ENCODE data around the gene ADRB1.

DNA sequence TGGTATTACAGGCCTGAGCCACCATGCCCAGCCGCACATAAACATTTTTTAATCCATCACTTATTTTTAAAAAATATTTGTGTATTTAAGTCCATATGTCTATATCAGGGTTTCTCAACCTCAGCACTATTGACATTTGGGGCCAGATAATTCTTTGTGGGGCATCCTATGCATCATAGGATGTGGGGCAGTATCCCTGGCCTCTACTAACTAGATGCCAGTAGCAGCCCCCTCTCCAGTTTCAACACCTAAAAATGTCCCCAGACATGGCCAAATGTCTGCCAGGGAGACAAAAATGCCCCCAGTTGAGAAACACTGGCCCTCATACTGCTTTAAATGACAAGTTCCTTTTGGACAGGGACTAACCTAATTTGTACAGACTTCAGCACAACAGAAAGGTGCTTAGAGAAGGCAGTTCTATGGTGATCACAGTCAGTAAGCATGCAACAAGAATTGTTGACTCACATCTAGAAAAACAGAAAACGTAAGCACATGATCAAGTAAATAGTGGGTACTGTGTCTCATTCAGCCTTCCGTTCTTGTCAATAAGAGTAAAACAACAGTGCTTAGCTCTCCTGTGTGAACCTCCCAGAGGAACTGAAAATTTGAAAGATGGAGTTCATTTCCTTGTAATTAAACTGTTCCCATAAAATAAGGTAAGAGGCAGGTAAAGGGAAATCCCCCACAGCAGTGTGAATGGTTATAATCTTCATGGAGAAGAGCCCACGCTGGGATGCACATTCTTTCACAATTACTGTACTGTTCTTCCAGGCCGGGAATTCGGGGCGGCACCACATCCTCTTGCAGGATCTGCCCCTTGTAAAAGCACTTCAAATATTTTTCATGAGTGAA, 17.3 kb upstream of the ADRB1 start:
- TF ChIP-seq, protein P1, sequence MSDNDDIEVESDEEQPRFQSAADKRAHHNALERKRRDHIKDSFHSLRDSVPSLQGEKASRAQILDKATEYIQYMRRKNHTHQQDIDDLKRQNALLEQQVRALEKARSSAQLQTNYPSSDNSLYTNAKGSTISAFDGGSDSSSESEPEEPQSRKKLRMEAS (IDR thresholded peaks at IDR 0.05): no peak
- TF ChIP-seq, protein P2, sequence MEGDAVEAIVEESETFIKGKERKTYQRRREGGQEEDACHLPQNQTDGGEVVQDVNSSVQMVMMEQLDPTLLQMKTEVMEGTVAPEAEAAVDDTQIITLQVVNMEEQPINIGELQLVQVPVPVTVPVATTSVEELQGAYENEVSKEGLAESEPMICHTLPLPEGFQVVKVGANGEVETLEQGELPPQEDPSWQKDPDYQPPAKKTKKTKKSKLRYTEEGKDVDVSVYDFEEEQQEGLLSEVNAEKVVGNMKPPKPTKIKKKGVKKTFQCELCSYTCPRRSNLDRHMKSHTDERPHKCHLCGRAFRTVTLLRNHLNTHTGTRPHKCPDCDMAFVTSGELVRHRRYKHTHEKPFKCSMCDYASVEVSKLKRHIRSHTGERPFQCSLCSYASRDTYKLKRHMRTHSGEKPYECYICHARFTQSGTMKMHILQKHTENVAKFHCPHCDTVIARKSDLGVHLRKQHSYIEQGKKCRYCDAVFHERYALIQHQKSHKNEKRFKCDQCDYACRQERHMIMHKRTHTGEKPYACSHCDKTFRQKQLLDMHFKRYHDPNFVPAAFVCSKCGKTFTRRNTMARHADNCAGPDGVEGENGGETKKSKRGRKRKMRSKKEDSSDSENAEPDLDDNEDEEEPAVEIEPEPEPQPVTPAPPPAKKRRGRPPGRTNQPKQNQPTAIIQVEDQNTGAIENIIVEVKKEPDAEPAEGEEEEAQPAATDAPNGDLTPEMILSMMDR (IDR thresholded peaks at IDR 0.05; ENCODE audit: low read depth, low read length, missing input control): no peak
- TF ChIP-seq, protein P3, sequence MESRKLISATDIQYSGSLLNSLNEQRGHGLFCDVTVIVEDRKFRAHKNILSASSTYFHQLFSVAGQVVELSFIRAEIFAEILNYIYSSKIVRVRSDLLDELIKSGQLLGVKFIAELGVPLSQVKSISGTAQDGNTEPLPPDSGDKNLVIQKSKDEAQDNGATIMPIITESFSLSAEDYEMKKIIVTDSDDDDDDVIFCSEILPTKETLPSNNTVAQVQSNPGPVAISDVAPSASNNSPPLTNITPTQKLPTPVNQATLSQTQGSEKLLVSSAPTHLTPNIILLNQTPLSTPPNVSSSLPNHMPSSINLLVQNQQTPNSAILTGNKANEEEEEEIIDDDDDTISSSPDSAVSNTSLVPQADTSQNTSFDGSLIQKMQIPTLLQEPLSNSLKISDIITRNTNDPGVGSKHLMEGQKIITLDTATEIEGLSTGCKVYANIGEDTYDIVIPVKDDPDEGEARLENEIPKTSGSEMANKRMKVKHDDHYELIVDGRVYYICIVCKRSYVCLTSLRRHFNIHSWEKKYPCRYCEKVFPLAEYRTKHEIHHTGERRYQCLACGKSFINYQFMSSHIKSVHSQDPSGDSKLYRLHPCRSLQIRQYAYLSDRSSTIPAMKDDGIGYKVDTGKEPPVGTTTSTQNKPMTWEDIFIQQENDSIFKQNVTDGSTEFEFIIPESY (IDR thresholded peaks at IDR 0.05): no peak
- TF ChIP-seq FOXA1 (IDR thresholded peaks at IDR 0.05) (no peak), EGR1 (IDR thresholded peaks at IDR 0.05; ENCODE audit: low read depth in 2 of 2) (no peak), YY1 (IDR thresholded peaks at IDR 0.05) (no peak), SP1 (IDR thresholded peaks at IDR 0.05) (no peak), TAF1 (conservative IDR thresholded peaks at IDR 0.05) (no peak), RXRA (IDR thresholded peaks at IDR 0.05) (no peak), JUND (IDR thresholded peaks at IDR 0.05) (no peak), RAD21 (IDR thresholded peaks at IDR 0.05) (no peak), GABPA (IDR thresholded peaks at IDR 0.05 in 1 of 2, conservative IDR thresholded peaks at IDR 0.05 in 1 of 2) (no peak), HNF4A (conservative IDR thresholded peaks at IDR 0.05) (no peak)
- TF ChIP-seq, protein P4, sequence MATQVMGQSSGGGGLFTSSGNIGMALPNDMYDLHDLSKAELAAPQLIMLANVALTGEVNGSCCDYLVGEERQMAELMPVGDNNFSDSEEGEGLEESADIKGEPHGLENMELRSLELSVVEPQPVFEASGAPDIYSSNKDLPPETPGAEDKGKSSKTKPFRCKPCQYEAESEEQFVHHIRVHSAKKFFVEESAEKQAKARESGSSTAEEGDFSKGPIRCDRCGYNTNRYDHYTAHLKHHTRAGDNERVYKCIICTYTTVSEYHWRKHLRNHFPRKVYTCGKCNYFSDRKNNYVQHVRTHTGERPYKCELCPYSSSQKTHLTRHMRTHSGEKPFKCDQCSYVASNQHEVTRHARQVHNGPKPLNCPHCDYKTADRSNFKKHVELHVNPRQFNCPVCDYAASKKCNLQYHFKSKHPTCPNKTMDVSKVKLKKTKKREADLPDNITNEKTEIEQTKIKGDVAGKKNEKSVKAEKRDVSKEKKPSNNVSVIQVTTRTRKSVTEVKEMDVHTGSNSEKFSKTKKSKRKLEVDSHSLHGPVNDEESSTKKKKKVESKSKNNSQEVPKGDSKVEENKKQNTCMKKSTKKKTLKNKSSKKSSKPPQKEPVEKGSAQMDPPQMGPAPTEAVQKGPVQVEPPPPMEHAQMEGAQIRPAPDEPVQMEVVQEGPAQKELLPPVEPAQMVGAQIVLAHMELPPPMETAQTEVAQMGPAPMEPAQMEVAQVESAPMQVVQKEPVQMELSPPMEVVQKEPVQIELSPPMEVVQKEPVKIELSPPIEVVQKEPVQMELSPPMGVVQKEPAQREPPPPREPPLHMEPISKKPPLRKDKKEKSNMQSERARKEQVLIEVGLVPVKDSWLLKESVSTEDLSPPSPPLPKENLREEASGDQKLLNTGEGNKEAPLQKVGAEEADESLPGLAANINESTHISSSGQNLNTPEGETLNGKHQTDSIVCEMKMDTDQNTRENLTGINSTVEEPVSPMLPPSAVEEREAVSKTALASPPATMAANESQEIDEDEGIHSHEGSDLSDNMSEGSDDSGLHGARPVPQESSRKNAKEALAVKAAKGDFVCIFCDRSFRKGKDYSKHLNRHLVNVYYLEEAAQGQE (IDR thresholded peaks at IDR 0.05): no peak

Data from liver (tissue), 3 donors.